ENCODE measurements around the gene EPC2.

Gene EPC2

GRCh38 chr2:148716378-148716920 is 71.9 kb downstream of the EPC2 start:
- H3K4me3 ChIP-seq (ENCODE audit: low read depth, low read length): no peak overlapping the region
- no peak for DNase-seq (ENCODE audit: low read depth)
- TF ChIP-seq, protein P1, sequence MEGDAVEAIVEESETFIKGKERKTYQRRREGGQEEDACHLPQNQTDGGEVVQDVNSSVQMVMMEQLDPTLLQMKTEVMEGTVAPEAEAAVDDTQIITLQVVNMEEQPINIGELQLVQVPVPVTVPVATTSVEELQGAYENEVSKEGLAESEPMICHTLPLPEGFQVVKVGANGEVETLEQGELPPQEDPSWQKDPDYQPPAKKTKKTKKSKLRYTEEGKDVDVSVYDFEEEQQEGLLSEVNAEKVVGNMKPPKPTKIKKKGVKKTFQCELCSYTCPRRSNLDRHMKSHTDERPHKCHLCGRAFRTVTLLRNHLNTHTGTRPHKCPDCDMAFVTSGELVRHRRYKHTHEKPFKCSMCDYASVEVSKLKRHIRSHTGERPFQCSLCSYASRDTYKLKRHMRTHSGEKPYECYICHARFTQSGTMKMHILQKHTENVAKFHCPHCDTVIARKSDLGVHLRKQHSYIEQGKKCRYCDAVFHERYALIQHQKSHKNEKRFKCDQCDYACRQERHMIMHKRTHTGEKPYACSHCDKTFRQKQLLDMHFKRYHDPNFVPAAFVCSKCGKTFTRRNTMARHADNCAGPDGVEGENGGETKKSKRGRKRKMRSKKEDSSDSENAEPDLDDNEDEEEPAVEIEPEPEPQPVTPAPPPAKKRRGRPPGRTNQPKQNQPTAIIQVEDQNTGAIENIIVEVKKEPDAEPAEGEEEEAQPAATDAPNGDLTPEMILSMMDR (conservative IDR thresholded peaks at IDR 0.05; ENCODE audit: low read depth, low read length): no peak

DNA sequence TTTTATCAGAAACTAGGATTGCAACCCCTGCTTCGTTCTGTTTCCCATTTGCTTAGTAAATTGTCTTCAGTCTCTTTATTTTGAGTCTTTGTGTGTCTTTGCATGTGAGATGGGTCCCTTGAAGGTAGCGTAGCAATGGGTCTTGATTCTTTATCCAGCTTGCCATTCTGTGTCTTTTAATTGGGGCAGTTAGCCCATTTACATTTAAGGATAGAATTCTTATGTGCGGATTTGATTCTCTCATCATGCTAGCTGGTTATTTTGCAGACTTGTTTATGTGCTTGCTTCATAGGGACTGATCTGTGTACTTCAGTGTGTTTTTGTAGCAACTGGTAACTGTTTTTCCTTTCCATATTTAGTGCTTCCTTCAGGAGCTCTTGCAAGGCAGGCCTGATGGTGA is 73.5 kb downstream of the EPC2 start:
- TF ChIP-seq, protein P1 (conservative IDR thresholded peaks at IDR 0.05; ENCODE audit: low read depth, low read length): no peak
- no peak for DNase-seq (ENCODE audit: low read depth)
- no peak overlapping the region for H3K4me3 ChIP-seq (ENCODE audit: low read depth, low read length)

DNA sequence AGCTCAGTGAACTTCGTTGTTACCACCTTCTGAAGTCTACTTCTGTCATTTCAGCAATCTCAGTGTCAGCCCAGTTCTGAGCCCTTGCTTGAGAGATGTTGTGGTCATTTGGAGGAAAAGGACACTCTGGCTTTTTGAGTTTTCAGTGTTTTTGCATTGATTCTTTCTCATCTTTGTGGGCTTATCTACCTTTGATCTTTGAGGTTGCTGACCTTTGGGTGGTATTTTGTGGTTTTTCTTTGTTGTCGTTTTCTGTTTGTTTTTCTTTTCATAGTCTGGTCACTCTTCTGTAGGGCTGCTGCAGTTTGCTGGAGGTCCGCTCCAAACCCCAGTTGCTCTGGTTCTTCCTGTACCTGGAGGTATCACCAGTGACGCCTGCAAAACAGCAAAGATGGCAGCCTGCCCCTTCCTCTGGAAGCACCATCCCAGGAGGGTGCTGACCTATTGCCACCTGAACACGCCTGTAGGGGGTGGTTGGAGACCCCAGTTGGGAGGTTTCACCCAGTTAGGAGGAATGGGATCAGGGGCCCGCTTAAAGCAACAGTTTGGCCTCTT is 74.7 kb downstream of the EPC2 start:
- DNase-seq (ENCODE audit: low read depth): no peak
- TF ChIP-seq, protein P1 (conservative IDR thresholded peaks at IDR 0.05; ENCODE audit: low read depth, low read length): no peak
- no peak overlapping the region for H3K4me3 ChIP-seq (ENCODE audit: low read depth, low read length)

DNA sequence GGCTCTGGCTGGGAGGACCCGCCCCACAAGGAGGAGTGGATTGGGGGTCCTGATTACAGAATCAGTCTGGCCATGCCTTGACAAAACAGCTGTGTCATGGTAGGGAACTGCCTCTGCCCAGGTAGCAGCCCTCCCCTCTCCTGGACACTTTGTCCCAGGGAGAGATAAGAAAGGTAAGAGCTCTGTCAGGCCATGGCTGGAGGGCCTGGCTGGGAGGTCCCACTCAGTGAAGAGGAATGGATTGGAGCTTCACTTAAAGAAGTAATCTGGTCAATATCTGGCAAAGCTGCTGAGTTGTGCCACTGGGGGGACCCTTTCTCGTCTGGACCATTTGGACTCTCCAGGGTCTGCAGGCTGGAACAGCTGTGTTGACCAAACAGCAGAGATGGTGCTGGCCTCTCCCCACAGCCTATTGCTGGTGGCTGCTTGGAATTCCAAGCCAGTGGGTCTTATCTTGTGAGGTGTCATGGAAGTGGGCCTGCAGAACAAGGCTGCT is 75.4 kb downstream of the EPC2 start:
- H3K4me3 ChIP-seq (ENCODE audit: low read depth, low read length): no peak overlapping the region
- DNase-seq (ENCODE audit: low read depth): no peak
- TF ChIP-seq, protein P1 (conservative IDR thresholded peaks at IDR 0.05; ENCODE audit: low read depth, low read length): no peak

DNA sequence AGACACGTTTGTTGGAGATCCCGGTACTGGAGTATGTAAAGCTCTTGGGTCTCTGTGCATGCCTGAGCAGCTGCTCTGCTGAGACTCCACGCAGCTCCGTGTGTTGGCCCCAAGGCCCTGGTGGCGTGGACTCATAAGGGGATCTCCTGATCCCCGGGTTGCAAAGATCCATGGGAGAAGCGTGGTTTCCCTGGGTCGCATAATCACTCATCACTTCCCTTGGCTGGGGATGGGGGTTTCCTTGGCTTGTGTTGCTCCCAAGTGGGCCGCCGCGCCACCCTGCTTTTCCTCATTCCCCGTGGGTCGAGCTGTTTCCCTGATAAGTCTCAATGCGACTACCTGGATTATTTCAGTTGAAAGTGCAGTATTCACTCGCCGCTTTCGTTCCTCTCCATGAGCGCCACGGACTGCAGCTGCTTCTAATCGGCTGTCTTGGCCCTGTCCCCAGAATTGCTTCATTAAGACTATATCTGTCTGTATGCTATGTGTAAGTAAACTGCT is 76.0 kb downstream of the EPC2 start:
- DNase-seq (ENCODE audit: low read depth): peak; percentile 54
- no peak overlapping the region for H3K4me3 ChIP-seq (ENCODE audit: low read depth, low read length)
- TF ChIP-seq, protein P1 (conservative IDR thresholded peaks at IDR 0.05; ENCODE audit: low read depth, low read length): no peak

GRCh38 chr2:148721520-148721931 is 77.0 kb downstream of the EPC2 start:
- peak; percentile 29 for DNase-seq (ENCODE audit: low read depth)
- no peak overlapping the region for H3K4me3 ChIP-seq (ENCODE audit: low read depth, low read length)
- TF ChIP-seq, protein P1 (conservative IDR thresholded peaks at IDR 0.05; ENCODE audit: low read depth, low read length): no peak
